GM19043 (cell line): ENCODE data around the gene MAP2.

Experiments
- ATAC-seq: cut with Tn5 transposase; IDR thresholded peaks from one replicate; pipeline ENCODE4 v1.9.1; 2021; ENCODE audit warnings: low read depth; ENCODE audit not compliant: unreplicated experiment

MAP2 gene

DNA sequence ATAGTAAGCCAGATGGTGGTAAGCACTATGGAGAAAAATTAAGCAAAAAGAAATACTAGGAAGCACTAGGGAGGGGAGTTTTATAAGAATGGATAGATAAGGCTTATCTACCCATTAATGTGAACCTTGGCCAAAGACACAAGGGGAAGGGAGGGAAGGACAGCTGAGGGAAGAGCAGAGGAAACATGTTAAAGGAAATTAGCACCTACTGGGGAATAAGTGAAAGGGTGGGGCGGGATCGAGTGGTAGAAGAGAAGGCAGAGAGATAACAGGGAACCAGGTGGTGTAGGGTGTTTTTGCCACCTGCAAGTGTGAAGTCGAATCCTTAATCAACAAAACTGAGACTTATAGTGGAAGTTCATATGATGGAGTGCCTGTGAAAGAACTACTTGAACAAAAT, 349.5 kb downstream of the MAP2 start:
- no peak for ATAC-seq
